GM19239 (cell line): ENCODE measurements around the gene IRAK1.
A peak's percentile ranks its signal among the peaks of the same experiment; 100 is the strongest.

Experiments
- DNase-seq: peaks from one replicate; pipeline ENCODE4 v3.0.0; 2011; ENCODE audit warnings: low spot score; ENCODE audit not compliant: insufficient read length
- FAIRE-seq: peaks from 2 replicates; lab custom pipeline; 2011; peaks lifted over from hg19 to GRCh38; lab: Jason Lieb, UNC

The IRAK1 gene

DNA sequence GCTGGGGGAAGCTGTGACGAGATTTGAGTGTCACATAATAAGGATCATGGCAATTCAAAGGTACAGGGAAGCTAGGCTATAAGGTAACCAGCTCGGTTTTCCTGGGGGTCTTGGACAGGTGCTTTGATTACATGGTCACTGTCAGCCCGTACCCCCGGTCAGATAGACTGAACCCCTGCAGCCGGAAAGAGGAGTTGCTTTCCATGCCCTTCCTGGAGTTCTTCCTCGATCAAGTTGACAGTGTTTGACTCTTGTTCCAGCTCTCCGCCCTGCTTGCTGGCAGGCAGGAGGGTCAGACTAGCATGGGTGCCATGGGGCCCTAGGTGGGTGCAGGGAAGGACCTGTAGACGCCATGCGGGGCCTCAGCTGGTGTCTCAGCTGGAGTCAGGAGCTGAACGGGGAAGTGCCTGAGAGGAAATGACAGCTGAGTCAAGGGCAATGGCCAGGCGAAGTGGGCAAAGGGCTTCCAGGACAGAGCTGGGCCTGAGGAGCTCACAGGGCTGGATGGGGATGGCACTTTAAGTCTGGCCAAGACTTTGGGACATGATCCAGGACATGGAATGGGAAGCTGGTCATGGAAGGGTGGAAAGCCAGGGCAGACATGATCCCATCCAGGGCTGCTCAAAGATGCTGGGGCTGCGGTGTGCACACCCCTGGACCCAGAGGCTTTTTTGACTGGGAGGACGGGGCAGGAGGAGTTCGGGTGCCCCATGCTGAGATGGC is 45.5 kb downstream of the IRAK1 start:
- FAIRE-seq: peak; percentile 86
- no peak for DNase-seq

DNA sequence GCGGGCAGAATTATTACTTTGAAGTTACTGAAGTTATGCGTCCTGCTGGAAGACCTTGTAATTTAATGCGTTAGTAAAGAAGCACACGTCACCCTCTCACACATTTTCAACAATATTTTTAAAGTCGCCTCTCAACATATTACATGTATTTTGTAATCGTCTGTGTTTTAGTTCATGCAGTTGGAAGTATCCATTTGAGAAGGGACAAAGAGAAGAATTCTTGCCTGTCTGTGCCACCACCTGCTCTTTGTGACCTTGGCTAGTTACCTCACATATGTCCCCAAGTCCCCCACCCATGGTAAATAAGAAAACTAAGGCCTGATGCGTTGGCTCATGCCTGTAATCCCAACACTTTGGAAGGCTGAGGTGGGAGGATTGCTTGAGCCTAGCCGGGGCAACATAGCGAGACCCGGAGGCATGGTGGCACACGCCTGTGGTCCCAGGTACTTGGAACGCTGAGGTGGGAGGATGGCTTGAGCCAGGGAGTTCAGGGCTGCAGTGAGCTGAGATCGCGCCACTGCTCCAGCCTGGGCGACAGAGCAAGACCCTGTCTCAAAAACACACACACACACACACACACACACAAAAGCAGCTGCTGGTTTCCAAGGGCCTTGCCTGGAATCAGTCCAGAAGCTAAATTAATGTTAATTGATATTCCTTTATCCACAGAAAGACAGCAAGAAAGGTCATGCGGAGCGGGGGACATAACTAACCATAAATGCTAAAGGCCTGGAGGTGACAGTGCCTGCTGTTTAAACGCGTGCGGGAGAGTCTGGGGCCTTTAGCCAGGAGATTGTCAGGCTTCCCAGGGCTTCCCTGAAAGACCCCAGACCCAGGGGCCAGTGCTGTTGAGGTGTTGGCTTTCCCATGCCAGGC is 46.3 kb downstream of the IRAK1 start:
- peak; percentile 91 for FAIRE-seq
- DNase-seq: no peak

GRCh38 chrX:153972368-153973126 is 47.2 kb downstream of the IRAK1 start, which contains the start of gene TMEM187:
Gene TMEM187 (plus strand): TSS chrX:153972754. CDS start chrX:153982063, 9,309 bp downstream.
- peak; percentile 98 for FAIRE-seq
- DNase-seq: peak; percentile 73

GRCh38 chrX:153971450-153972367 is 48.0 kb downstream of the IRAK1 start, which contains the start of gene HCFC1:
Gene HCFC1 (minus strand): TSS chrX:153971818. CDS start chrX:153970840, 978 bp downstream.
- DNase-seq (no peak), FAIRE-seq (peak; percentile 98)

DNA sequence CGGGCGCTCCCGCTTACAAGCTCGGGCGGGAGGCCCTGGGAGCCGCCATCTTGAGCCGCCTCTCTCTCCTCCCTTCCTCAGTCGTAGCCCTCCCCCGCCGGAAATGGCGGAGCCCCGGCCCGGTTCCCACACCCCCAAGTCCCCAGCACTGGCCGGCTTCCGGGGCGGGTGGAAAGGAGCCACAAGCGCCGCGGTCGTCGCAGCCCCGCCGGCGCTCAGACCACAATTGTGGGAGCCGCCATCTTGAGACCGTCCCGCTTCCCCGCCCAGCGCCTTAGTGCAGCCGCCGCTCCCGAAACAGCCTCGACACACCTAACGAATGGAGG is 48.6 kb downstream of the IRAK1 start:
- DNase-seq (peak; percentile 62), FAIRE-seq (no peak)

- DNase-seq: no peak
- FAIRE-seq: no peak
These were observed 49.2 kb downstream of the IRAK1 start for GRCh38 chrX:153970357-153971123.

- DNase-seq (no peak), FAIRE-seq (no peak)
These were observed 49.8 kb downstream of the IRAK1 start for GRCh38 chrX:153969904-153970356.

GRCh38 chrX:153969125-153969903 is 50.4 kb downstream of the IRAK1 start:
- DNase-seq: no peak

GRCh38 chrX:153968754-153969124 is 51.0 kb downstream of the IRAK1 start:
- FAIRE-seq (peak; percentile 96), DNase-seq (no peak)

More at GRCh38 chrX:153969125-153969903, 50.4 kb downstream of the IRAK1 start:
- FAIRE-seq: peak; percentile 89

DNA sequence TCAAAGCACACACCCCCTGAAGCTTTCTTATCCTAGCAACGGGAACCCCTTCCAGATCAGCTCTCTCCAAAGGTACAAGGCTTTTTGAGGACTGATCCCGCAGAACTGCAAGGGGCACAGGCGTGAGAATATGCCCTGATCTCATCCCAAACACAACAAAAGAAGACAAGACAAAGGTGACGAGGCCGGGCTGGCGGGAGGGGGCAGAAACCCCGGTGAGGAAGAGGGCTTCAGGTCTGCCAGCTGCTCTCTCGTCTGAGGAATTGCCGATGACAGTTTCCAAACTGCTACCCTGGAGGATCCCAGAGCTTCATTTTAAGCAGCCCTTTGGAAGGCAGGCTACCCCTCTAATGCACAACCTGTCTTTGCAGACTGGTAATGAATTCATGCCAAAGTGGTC is 51.4 kb downstream of the IRAK1 start:
- no peak for DNase-seq

GRCh38 chrX:153967536-153968224 is 52.0 kb downstream of the IRAK1 start:
- no peak for DNase-seq
- peak; percentile 87 for FAIRE-seq

More for the DNA sequence above, 51.4 kb downstream of the IRAK1 start:
- no peak for FAIRE-seq

DNA sequence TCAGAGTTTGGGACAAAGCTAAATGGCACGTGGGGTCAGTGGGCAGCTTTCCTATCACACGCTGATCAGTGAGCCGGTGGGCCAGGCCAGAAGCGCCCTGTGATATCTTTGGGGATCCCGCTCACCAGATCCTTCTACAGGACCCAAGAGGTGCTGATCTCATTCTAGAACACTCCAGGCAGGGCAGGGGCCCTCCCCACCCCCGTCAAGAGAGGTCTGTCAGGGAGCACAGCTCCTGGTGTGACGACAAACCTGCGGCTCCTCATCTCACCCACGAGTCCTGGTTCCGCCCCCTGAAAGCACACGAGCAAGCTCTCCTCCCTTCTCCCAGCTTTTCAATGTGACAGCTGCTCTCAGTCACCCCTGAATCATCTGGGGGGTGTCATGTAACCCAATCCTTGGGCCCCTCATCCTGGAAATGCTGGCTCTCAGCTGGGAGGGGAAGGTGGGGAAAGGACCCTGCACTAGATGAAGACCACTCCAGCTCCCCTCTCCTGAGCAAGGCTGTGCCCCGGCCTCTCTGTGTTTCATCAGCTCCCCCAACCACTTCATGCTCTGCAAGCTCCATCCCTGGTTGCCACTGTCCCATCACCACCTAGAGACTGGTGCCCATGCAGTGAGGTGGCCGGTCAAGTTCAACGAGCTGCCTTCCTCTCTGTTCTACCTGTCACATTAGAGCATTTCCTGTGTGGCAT is 52.7 kb downstream of the IRAK1 start:
- DNase-seq: no peak
- FAIRE-seq: peak; percentile 52

GRCh38 chrX:153966283-153966688 is 53.4 kb downstream of the IRAK1 start:
- FAIRE-seq (no peak), DNase-seq (no peak)

GRCh38 chrX:153965406-153965805 is 54.3 kb downstream of the IRAK1 start:
- no peak for DNase-seq
- FAIRE-seq: no peak

DNA sequence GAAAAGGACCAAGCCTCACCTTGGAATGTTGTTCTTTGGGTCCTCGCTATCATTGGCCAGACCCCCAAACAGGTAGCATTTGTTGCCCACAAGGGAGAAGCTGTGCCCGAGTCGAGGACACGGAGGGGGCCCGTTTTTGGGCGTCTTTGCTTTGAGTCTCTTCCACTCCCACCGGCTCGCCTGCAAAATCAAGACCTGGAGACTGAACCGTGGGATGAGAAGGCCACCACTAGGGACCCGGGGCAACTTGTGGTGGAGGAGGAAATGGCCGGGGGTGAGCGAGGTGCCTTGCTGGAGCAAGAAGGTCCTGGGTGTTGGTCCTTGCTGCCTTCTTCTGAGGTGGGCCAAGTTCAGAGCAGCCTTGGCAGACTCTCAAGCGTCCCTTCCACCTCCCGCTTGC is 55.6 kb downstream of the IRAK1 start:
- no peak for FAIRE-seq
- no peak for DNase-seq

- DNase-seq (no peak), FAIRE-seq (no peak)
These were observed 56.2 kb downstream of the IRAK1 start for GRCh38 chrX:153963546-153963945.

- FAIRE-seq (no peak), DNase-seq (no peak)
These were observed 58.4 kb downstream of the IRAK1 start for GRCh38 chrX:153961292-153961691.
